B cell (primary cell): ENCODE measurements around the gene GGT1.

ENCODE experiments used
- EZH2 ChIP-seq: IDR thresholded peaks from 2 replicates; pipeline ENCODE4 v1.6.1; 2012; ENCODE audit warnings: borderline replicate concordance, low read depth, mild to moderate bottlenecking, moderate library complexity, low read length; ENCODE audit not compliant: insufficient read depth, poor library complexity, severe bottlenecking
- TF ChIP-seq, protein P1 (sequence below): fragments of 200-600 bp; IDR thresholded peaks from one replicate; pipeline ENCODE4 v1.8.0; 2022; ENCODE audit warnings: antibody characterized with exemption, mild to moderate bottlenecking

DNA sequence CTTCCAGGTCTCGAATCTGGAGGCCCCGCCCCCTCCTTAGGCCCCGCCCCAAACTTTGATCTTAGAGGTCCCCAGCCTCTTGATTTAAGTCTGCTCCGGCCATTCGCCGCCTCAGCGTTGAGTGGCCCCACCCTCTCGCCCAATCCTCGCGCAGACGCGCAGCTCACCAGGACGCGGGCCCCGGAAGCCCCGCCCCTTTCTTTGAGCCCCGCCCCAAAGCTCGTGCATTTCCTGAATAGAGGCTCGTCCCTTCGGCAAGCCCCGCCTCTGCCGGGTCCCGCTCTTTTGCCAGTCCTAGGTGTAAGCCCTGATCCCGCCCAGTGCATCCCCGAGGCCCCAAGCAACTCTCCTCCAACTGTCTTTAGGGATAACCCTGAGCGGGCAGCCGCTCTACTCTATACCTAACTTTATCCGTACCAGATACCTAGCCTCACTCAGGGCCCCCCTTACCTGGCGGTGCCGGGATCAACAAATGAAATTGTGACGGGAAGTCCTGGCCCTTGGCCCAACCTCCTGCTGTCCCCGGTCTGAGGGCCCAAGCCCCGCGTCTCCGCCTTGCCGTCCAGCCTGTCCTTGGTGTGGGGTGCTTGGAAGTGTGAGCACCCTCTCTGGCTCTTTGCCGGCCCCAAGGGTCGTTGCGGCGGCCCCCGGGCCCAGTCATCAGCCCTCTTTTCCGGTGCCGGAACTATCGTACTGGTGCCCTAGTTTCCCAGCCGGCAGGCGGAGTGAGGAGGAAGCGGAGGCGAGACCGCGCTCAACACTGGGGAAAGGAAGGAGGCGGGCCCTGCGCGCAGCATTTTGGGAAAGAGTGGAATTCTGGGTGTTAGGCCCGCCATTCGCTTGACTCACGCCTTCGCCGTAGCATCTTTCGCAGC is 47.6 kb upstream of the GGT1 start, which contains the start of gene SNRPD3:
- TF ChIP-seq, protein P1, sequence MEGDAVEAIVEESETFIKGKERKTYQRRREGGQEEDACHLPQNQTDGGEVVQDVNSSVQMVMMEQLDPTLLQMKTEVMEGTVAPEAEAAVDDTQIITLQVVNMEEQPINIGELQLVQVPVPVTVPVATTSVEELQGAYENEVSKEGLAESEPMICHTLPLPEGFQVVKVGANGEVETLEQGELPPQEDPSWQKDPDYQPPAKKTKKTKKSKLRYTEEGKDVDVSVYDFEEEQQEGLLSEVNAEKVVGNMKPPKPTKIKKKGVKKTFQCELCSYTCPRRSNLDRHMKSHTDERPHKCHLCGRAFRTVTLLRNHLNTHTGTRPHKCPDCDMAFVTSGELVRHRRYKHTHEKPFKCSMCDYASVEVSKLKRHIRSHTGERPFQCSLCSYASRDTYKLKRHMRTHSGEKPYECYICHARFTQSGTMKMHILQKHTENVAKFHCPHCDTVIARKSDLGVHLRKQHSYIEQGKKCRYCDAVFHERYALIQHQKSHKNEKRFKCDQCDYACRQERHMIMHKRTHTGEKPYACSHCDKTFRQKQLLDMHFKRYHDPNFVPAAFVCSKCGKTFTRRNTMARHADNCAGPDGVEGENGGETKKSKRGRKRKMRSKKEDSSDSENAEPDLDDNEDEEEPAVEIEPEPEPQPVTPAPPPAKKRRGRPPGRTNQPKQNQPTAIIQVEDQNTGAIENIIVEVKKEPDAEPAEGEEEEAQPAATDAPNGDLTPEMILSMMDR, result no peak
- TF ChIP-seq EZH2, result no peak
